Stimulated activated CD4-positive, alpha-beta T cell treated with anti-CD3 and anti-CD28 coated beads, Interleukin-1b, Interleukin-23, amount 100 ng/mL, for 48 hours (primary cell): ENCODE data around the gene AHCYL2.
"Not testable (repeated sequence)": the region's sequence is repeated elsewhere in the genome, so short reads cannot be mapped to it uniquely, and the experiment has no call there.

Source experiments
- DNase-seq: peaks from one replicate; pipeline ENCODE4 v3.0.0-alpha.2; 2020

The AHCYL2 gene

DNA sequence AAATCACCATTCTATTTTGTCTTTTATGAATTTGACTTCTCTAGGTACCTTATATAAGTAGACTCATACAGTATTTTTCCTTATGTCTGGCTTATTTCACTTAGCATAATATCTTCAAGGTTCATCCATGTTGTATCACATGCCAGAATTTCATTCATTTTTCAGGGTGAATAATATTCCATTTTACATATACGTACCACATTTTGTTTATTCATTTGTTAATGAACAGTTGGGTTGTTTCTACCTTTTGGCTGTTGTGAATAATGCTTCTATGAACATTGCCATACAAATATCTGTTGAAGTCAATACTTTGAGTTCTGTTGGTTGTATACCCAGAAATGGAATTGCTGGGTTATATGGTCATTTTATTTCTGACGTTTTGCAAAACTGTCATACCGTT lies 20.7 kb downstream of the AHCYL2 start:
- no peak for DNase-seq

DNA sequence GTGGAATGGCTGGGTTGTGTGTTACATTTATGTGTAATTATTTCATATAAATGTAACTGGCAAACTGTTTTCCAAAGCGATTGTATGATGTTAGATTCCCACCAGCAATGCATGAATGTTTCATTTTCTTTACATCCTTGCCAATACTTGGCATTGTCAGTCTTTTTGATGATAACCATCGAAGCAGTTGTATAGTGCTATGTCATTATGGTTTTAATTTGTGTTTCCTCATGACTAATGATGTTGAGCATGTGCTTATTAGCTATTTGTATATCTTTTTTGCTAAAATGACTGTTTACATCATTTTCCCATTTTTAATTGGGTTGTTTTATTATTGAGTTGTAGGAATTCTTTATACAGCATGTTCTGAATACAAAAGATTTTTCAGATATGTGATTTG lies 22.3 kb downstream of the AHCYL2 start:
- DNase-seq, result no peak

DNA sequence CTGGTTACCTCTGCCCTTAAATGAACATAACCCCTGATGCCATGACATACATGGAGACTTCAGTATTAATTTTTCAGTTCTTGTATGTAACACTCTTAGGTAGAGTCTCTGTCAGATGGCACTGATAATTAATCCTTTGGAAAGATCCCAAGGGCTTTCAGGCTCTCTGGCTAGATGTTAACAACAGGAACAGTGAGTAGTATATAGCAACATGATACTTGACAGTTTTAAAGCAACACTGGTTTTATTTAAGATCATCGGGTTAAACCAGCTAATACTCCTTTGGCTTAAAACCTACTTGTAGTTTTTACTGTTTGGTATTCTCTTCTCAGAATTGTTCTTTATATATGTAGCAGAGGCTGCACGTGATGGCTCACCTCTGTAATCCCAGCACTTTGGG lies 27.3 kb downstream of the AHCYL2 start:
- DNase-seq, result no peak

DNA sequence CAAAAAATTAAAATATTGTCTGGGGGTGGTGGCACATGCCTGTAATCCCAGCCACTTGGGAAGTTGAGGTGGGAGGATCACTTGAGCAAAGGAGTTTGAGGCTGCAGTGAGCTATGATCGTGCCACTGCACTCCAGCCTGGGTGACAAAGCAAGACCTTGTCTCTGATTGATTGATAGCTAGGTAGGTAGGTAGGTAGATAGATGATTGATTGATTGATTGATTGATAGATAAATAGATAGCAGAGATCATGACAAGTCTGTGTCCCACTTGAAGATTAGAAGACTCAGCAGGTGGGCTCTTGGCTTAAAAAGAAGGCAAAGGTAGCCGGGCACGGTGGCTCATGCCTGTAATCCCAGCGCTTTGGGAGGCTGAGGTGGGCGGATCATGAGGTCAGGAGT lies 27.8 kb downstream of the AHCYL2 start:
- DNase-seq, result not testable (repeated sequence)

GRCh38 chr7:129255800-129256199 lies 31.0 kb downstream of the AHCYL2 start:
- DNase-seq, result no peak

- DNase-seq, result no peak
Measured at GRCh38 chr7:129256221-129256620, 31.4 kb downstream of the AHCYL2 start.

GRCh38 chr7:129257168-129257567 lies 32.3 kb downstream of the AHCYL2 start:
- no peak for DNase-seq

GRCh38 chr7:129258649-129259389 lies 34.0 kb downstream of the AHCYL2 start:
- no peak for DNase-seq

DNA sequence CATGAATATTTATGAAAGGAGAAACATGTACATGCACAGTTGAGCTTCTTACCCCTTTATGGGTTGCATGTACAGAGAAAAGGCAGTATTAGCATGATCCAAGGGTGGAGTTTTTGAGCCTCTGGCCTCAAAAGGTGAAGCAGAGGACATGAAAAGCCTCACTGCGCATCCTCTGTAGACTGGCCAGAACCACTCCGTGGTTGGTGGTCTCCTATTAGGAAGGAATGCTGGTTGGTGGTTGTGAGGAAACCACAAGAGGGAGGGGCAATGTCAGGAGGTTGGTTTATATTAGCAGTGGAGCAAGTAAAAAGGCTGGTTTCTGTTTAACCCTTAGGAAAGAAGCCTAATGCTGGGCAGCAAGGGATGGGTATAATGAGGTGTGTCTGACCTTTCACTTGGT lies 37.5 kb downstream of the AHCYL2 start:
- no peak for DNase-seq

DNA sequence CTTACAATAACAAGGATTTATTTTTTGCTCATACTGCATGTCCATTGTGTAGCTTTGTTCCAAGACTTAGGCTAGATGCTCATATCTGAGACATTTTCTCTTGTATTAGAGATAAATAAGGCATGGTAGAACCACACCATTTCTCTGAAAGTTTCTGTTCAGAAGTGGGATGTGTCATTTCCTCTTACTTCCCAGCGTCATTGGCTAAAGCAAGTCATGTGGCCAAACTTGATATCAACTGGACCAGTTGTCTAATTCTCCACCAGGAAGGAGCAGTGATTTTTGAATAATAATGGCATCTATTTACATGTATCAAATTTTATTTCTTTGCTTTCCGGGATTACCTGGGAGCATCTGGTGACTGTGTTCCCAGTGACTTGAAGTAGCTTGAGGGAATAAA lies 38.3 kb downstream of the AHCYL2 start:
- no peak for DNase-seq

DNA sequence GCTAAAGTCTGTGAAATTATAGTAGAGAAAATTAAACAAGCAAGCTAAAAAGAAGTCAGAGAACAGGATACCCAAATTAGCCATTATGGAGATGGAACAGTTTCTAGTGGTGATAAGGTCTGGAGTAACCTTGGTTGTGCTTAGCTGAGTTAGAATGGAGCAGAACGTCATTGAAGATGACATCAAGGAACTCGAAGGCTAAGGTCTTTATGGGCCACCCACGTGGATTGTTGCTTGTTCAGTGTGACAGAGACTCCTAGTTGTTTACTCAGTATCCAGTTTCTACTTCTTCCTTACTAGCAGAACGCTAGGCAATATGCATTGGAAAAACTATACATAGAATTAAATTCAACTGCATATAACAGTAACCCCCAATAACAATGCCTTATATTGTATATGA lies 39.7 kb downstream of the AHCYL2 start:
- DNase-seq, result no peak

- DNase-seq, result no peak
Measured at GRCh38 chr7:129265328-129265727, 40.5 kb downstream of the AHCYL2 start.

DNA sequence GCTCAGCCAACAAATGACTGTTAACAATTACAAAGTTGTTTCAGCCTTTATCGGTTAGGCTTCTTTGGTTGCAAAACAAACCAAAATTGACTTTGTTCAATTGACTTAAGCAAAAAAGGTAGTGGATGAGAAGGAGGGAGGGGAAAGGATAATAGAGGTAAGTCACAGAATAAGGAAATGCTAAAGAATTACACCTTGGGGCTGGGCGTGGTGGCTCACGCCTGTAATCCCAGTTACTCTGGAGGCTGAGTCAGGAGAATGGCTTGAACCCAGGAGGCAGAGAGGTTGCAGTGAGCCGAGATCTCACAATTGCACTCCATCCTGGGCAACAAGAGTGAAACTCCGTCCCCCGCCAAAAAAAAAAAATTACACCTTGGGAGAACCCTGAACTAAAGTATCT lies 41.4 kb downstream of the AHCYL2 start:
- DNase-seq, result no peak

- no peak for DNase-seq
Measured at GRCh38 chr7:129270077-129270476, 45.2 kb downstream of the AHCYL2 start.

GRCh38 chr7:129271500-129272355 lies 46.9 kb downstream of the AHCYL2 start:
- peak; percentile 56 for DNase-seq

DNA sequence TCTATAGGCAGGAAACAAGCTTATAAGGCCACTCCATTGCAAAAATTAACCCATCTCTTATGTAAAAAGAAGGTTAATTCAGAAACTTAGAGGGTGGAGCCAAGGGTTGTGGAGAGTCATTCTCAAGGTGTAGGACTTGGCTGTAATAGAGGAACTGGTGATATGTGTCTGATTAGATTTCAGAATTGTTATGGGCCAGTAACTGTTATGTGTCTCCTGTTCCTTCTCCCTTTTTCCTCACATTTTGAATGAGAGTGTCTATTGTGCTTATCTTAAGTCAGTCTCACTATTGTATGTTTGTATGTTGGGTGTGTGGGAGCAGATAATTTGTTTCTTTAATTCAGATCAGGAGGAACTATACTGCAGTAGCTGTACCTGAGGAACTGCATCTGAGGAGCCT lies 49.1 kb downstream of the AHCYL2 start:
- no peak for DNase-seq

- no peak for DNase-seq
Measured at GRCh38 chr7:129277629-129278028, 52.8 kb downstream of the AHCYL2 start.

- DNase-seq, result no peak
Measured at GRCh38 chr7:129278688-129279087, 53.9 kb downstream of the AHCYL2 start.

DNA sequence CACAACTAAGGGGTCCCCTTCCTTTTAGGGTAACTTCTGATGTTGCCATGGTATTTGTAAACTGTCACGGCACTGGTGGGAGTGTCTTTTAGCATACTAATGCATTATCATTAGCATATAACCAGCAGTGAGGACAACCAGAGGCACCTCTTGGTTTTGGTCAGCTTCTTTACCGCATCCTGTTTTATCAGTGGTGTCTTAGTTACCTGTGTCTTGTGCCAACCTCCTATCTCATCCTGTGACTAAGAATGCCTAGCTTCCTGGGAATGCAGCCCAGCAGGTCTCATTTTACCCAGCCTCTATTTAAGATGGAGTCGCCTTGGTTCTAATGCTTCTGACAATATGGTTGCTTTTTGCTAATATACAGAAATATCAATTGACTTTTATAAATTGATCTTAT lies 54.9 kb downstream of the AHCYL2 start:
- DNase-seq, result no peak

- DNase-seq, result no peak
Measured at GRCh38 chr7:129281163-129281562, 56.3 kb downstream of the AHCYL2 start.

DNA sequence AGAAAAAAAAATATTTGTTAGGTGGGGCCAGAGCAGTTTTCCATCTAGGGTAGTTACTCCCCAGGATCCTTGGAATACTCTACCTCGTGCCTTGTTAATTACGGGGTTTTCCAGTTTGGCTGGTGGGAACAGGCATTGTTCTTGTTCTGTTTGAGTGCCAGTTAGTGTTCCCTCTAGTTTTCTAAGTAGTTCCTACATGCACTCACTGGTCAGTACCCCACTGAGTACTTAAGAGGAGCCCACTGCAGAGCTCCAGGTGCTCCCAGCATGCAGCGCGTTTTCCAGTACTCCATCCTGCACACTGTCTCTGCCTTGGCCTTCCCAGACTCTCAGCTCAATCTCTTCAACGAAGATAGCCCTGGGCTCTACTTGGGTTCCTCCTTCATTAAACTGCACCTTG lies 58.0 kb downstream of the AHCYL2 start:
- no peak for DNase-seq

GRCh38 chr7:129283936-129284335 lies 59.1 kb downstream of the AHCYL2 start:
- no peak for DNase-seq

GRCh38 chr7:129285111-129285510 lies 60.3 kb downstream of the AHCYL2 start:
- DNase-seq, result no peak

DNA sequence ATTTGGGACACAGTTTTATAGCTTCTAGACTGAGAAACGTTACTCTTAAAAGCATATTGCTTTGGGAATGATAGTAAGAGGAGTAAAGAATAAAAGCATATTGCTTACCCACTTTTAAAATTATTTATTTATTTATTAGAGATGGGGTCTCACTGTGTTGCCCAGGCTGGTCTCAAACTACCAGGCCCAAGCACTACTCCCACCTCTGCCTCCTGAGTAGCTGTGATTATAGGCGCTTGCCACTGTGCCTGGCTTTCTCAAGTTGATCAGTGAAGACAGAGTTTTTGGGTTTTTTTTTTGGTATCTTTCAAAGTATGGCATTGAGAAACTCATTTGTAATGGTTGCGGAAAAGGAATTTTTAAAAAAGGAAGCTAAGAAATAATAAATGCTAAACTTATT lies 68.0 kb downstream of the AHCYL2 start:
- DNase-seq, result no peak
